ENCODE results near the gene TMEM126A.

- TF ChIP-seq, protein P1, sequence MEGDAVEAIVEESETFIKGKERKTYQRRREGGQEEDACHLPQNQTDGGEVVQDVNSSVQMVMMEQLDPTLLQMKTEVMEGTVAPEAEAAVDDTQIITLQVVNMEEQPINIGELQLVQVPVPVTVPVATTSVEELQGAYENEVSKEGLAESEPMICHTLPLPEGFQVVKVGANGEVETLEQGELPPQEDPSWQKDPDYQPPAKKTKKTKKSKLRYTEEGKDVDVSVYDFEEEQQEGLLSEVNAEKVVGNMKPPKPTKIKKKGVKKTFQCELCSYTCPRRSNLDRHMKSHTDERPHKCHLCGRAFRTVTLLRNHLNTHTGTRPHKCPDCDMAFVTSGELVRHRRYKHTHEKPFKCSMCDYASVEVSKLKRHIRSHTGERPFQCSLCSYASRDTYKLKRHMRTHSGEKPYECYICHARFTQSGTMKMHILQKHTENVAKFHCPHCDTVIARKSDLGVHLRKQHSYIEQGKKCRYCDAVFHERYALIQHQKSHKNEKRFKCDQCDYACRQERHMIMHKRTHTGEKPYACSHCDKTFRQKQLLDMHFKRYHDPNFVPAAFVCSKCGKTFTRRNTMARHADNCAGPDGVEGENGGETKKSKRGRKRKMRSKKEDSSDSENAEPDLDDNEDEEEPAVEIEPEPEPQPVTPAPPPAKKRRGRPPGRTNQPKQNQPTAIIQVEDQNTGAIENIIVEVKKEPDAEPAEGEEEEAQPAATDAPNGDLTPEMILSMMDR (conservative IDR thresholded peaks at IDR 0.05 in 1 of 2, IDR thresholded peaks at IDR 0.05 in 1 of 2; ENCODE audit: extremely low read depth in 1 of 2, insufficient read depth in 1 of 2, low read depth in 1 of 2, low read length in 2 of 2) = no peak
- no peak for TF ChIP-seq EZH2 (IDR thresholded peaks at IDR 0.05; ENCODE audit: borderline replicate concordance, low read length)
Measured at GRCh38 chr11:85705800-85706199, 58.0 kb downstream of the TMEM126A start.

Data from mammary epithelial cell (primary cell).